ENCODE results near the gene ELFN2. TPM values are rescaled to one million over a fixed set of nuclear protein-coding genes. Genes with fewer than 3 reads are reported as not detected.

Gene ELFN2
- total and polyA plus RNA-seq, 2 donors (not counting 3 experiments of a cell fraction or from before 2014, with no cell fraction given) = 0.41 to 1.3 TPM

GRCh38 chr22:37373451-37373850, 53.8 kb downstream of the ELFN2 start:
- H3K4me3 ChIP-seq (replicated peaks in 1 of 3; ENCODE audit: insufficient read depth in 1 of 3, low read depth in 1 of 3, low read length in 3 of 3) = no peak overlapping the region
- H3K9ac ChIP-seq (replicated peaks; ENCODE audit: extremely low read depth, insufficient read depth, low read length) = no peak overlapping the region
- no peak overlapping the region for H3K4me2 ChIP-seq (ENCODE audit: insufficient read depth, low read length)
- no peaks in the 10 kb centered on the region for H3K4me1 ChIP-seq (ENCODE audit: control insufficient read depth, extremely low read depth, insufficient read depth, low read length)
- intact Hi-C loops (cut with micrococcal nuclease) = no loop called here
- H4K20me1 ChIP-seq (replicated peaks; ENCODE audit: control insufficient read depth, extremely low read depth, insufficient read depth, low read length) = no peaks in the 10 kb centered on the region
- H3K27me3 ChIP-seq (ENCODE audit: control insufficient read depth in 2 of 2, insufficient read depth in 2 of 2, low read length in 2 of 2) = peaks cover 0 to 3% of the 10 kb centered on the region in 2 experiments
- no peak for FAIRE-seq
- H3K79me2 ChIP-seq (ENCODE audit: control insufficient read depth, insufficient read depth, low read length) = no peaks in the 10 kb centered on the region
- no peak for TF ChIP-seq POLR2A (IDR thresholded peaks at IDR 0.05; ENCODE audit: low read depth, low read length)
- TF ChIP-seq MYC (IDR thresholded peaks at IDR 0.05; ENCODE audit: low read depth, low read length) = no peak
- no peak for TF ChIP-seq CTCF (IDR thresholded peaks at IDR 0.05; ENCODE audit: extremely low read depth in 1 of 2, insufficient read depth in 1 of 2, low read depth in 1 of 2, low read length in 2 of 2)
- TF ChIP-seq FOS (IDR thresholded peaks at IDR 0.05; ENCODE audit: borderline replicate concordance, insufficient read depth, low read length) = no peak
- TF ChIP-seq JUN (IDR thresholded peaks at IDR 0.05; ENCODE audit: borderline replicate concordance, insufficient read depth, insufficient read length, low read depth) = no peak
- no peak for TF ChIP-seq POLR2AphosphoS5 (IDR thresholded peaks at IDR 0.05; ENCODE audit: insufficient read depth, low read depth, low read length)
- TF ChIP-seq, protein P1, sequence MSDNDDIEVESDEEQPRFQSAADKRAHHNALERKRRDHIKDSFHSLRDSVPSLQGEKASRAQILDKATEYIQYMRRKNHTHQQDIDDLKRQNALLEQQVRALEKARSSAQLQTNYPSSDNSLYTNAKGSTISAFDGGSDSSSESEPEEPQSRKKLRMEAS (IDR thresholded peaks at IDR 0.05; ENCODE audit: insufficient read depth, insufficient read length) = no peak
- no peak for TF ChIP-seq GATA2 (IDR thresholded peaks at IDR 0.05; ENCODE audit: insufficient read depth, insufficient read length, low read depth, low read length)
- TF ChIP-seq EZH2 (IDR thresholded peaks at IDR 0.05; ENCODE audit: borderline replicate concordance, low read depth, low read length, severe bottlenecking) = no peak
- DNase-seq (ENCODE audit: low read depth, low spot score) = no peak
- no peaks in the 10 kb centered on the region for H3K36me3 ChIP-seq (ENCODE audit: control insufficient read depth in 2 of 2, extremely low read depth in 1 of 2, insufficient read depth in 2 of 2, low read length in 2 of 2)
- H3K9me3 ChIP-seq (replicated peaks; ENCODE audit: control insufficient read depth, insufficient read depth, low read length) = no peaks in the 10 kb centered on the region
- dilution Hi-C loops (cut with MboI; ENCODE audit: extremely low pct_ligation_motif_present, low sequenced_read_pairs) = no loop called here
- CTCF ChIA-PET = no interaction called here
- no peak overlapping the region for H3K27ac ChIP-seq (ENCODE audit: insufficient read depth, low read depth, low read length)
- H3K9me1 ChIP-seq (replicated peaks; ENCODE audit: control insufficient read depth, extremely low read depth, insufficient read depth, low read length) = no peaks in the 10 kb centered on the region
- no TSS peak for BruUV-seq (replicated peaks)
- H2AFZ ChIP-seq (ENCODE audit: low read depth, low read length) = no peak overlapping the region
- POLR2A ChIA-PET = no interaction called here

All from endothelial cell of umbilical vein (primary cell).